GM23338 (cell line): Measurements from ENCODE around the gene GGCT. TPM values are rescaled to one million over a fixed set of nuclear protein-coding genes. Genes with fewer than 3 reads are reported as not detected.

ENCODE experiments used
- ATAC-seq: fragments of 200-7000 bp; cut with Tn5 transposase; 3 replicates; pipeline ENCODE4 v1.9.1; 2020
- DNase-seq: peaks from one replicate; pipeline ENCODE4 v3.0.0-alpha.2; 2015; ENCODE audit warnings: low spot score
- H2AFZ ChIP-seq: fragments of 200-600 bp; sonication (generic); 2 replicates; pipeline ENCODE4 v1.8.0; 2016; ENCODE audit warnings: antibody characterized with exemption, mild to moderate bottlenecking, moderate library complexity
- H3F3A ChIP-seq: fragments of 200-600 bp; sonication (generic); replicated peaks from 2 replicates; pipeline ENCODE4 v1.8.0; 2017; ENCODE audit warnings: antibody characterized with exemption, mixed run types, low read depth
- H3K27ac ChIP-seq: fragments of 200-600 bp; sonication (generic); 2 replicates; pipeline ENCODE4 v1.6.1; 2016; ENCODE audit warnings: low read depth
- H3K27me3 ChIP-seq: fragments of 200-600 bp; sonication (generic); 2 replicates; pipeline ENCODE4 v1.8.0; 2016; ENCODE audit warnings: mild to moderate bottlenecking, mixed run types, moderate library complexity; ENCODE audit not compliant: insufficient read depth
- H3K36me3 ChIP-seq: fragments of 200-600 bp; sonication (generic); 2 replicates; pipeline ENCODE4 v1.8.0; 2016; ENCODE audit warnings: mild to moderate bottlenecking; ENCODE audit not compliant: insufficient read depth
- H3K4me1 ChIP-seq: fragments of 200-600 bp; sonication (generic); 2 replicates; pipeline ENCODE4 v1.8.0; 2016; ENCODE audit warnings: mild to moderate bottlenecking, moderate library complexity; ENCODE audit not compliant: insufficient read depth
- H3K4me2 ChIP-seq: fragments of 200-600 bp; sonication (generic); 2 replicates; pipeline ENCODE4 v1.7.1; 2017; ENCODE audit warnings: mixed run types
- H3K4me3 ChIP-seq: fragments of 200-600 bp; sonication (generic); 2 replicates; pipeline ENCODE4 v1.6.1; 2016; ENCODE audit warnings: mixed run types
- H3K79me2 ChIP-seq: fragments of 200-600 bp; sonication (generic); replicated peaks from 2 replicates; pipeline ENCODE4 v1.8.0; 2017; ENCODE audit warnings: mild to moderate bottlenecking; ENCODE audit not compliant: insufficient read depth
- H3K9me2 ChIP-seq: fragments of 200-600 bp; sonication (generic); 2 replicates; pipeline ENCODE4 v1.8.0; 2017; ENCODE audit not compliant: insufficient read depth
- H4K20me1 ChIP-seq: fragments of 200-600 bp; sonication (generic); replicated peaks from 2 replicates; pipeline ENCODE4 v1.8.0; 2017; ENCODE audit warnings: mild to moderate bottlenecking; ENCODE audit not compliant: insufficient read depth
- H3K27ac Mint-ChIP-seq: 2 replicates; pipeline ENCODE4 v1.8.0; 2020; ENCODE audit warnings: inconsistent platforms, mild to moderate bottlenecking, moderate library complexity, mixed read lengths
- H3K27me3 Mint-ChIP-seq: 3 replicates; pipeline ENCODE4 v1.8.0; 2022; ENCODE audit warnings: low read depth, mild to moderate bottlenecking, moderate library complexity, mixed read lengths, inconsistent platforms; ENCODE audit not compliant: insufficient read depth, poor library complexity
- H3K36me3 Mint-ChIP-seq: 3 replicates; pipeline ENCODE4 v1.8.0; 2021; ENCODE audit warnings: low read depth, mild to moderate bottlenecking, inconsistent platforms, moderate library complexity, mixed read lengths
- H3K4me1 Mint-ChIP-seq: 3 replicates; pipeline ENCODE4 v1.8.0; 2020; ENCODE audit warnings: mild to moderate bottlenecking, inconsistent platforms, mixed read lengths
- H3K4me3 Mint-ChIP-seq: 3 replicates; pipeline ENCODE4 v1.8.0; 2021; ENCODE audit warnings: moderate library complexity, mild to moderate bottlenecking, inconsistent platforms, mixed read lengths
- H3K9me3 Mint-ChIP-seq: 3 replicates; pipeline ENCODE4 v1.8.0; 2020; ENCODE audit warnings: moderate library complexity, mild to moderate bottlenecking, inconsistent platforms, mixed read lengths
- CREB1 ChIP-seq: fragments of 250-450 bp; sonication (Bioruptor Pico); IDR thresholded peaks from 2 replicates; pipeline ENCODE4 v1.5.0; 2020; ENCODE audit warnings: low read depth, mild to moderate bottlenecking, moderate library complexity
- EZH2 ChIP-seq: fragments of 200-600 bp; sonication (generic); IDR thresholded peaks from one replicate; pipeline ENCODE4 v1.8.0; 2017; ENCODE audit warnings: antibody characterized with exemption, mild to moderate bottlenecking, low read depth; ENCODE audit not compliant: unreplicated experiment
- JUNB ChIP-seq: IDR thresholded peaks from one replicate; pipeline ENCODE4 v1.6.1; 2016; ENCODE audit warnings: antibody characterized with exemption; ENCODE audit not compliant: unreplicated experiment
- NANOG ChIP-seq: IDR thresholded peaks from 2 replicates; pipeline ENCODE4 v1.6.1; 2016; ENCODE audit warnings: antibody characterized with exemption, borderline replicate concordance
- POLR2AphosphoS5 ChIP-seq: IDR thresholded peaks from 2 replicates; pipeline ENCODE4 v1.6.1; 2016; ENCODE audit warnings: antibody characterized with exemption, low read depth
- STAT1 ChIP-seq: IDR thresholded peaks from one replicate; pipeline ENCODE4 v1.6.1; 2016; ENCODE audit warnings: antibody characterized with exemption; ENCODE audit not compliant: unreplicated experiment
- ZNF114 ChIP-seq: fragments of 250-450 bp; sonication (Bioruptor Pico); IDR thresholded peaks from 2 replicates; pipeline ENCODE4 v1.5.0; 2020; ENCODE audit warnings: mild to moderate bottlenecking, moderate library complexity
- ZNF331 ChIP-seq: fragments of 250-450 bp; sonication (Bioruptor Pico); IDR thresholded peaks from 2 replicates; pipeline ENCODE4 v1.5.0; 2020; ENCODE audit warnings: low read depth, mild to moderate bottlenecking, moderate library complexity
- polyA plus RNA-seq: library from polyadenylated mRNA; unstranded; fragments of >200 nt; fragmentation: Nextera tagmentation; extraction: Ambion mirVana; gene quantifications from 2 replicates; pipeline ENCODE4 v1.2.1, GENCODE V29; 2016
- total RNA-seq: library from RNA; depleted of rRNA; stranded (reverse); fragments of >200 nt; shearing (Covaris generic); gene quantifications from 2 replicates; pipeline ENCODE4 v1.2.3, GENCODE V29; 2014
- TF ChIP-seq, protein P1 (sequence below): IDR thresholded peaks from one replicate; pipeline ENCODE4 v1.6.1; 2018; ENCODE audit warnings: antibody characterized with exemption; ENCODE audit not compliant: unreplicated experiment
- TF ChIP-seq, protein P2 (sequence below): IDR thresholded peaks from 2 replicates; pipeline ENCODE4 v1.6.1; 2016; ENCODE audit warnings: antibody characterized with exemption
- TF ChIP-seq, protein P3 (sequence below): fragments of 250-450 bp; sonication (Bioruptor Pico); IDR thresholded peaks from 2 replicates; pipeline ENCODE4 v1.5.0; 2020; ENCODE audit warnings: mild to moderate bottlenecking, moderate library complexity

GGCT gene
- total and polyA plus RNA-seq, 2 experiments from 2014 or later, result 104 to 229 TPM

DNA sequence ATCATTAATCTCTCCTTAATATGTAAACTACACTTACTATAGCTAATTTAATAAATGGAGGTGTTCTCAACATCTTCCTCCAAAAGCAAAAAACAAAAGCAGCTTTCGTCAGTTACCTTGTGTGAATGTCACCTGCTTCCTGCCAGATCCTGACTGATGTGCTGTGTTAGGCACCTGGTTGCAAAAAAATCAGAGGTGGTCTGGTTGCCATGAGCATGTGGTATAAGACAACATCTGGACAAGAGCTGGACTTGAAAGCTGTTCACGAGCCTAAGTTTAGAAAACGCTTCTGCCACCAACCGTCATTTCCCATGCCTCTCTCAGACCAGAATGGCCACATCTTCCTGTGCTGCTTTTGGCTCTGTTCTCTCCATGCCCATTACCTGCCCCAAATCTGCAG lies 42.0 kb upstream of the GGCT start:
- H3K4me3 ChIP-seq, result no peak overlapping the region
- no peaks in the 10 kb centered on the region for H3K36me3 ChIP-seq
- H3K4me3 Mint-ChIP-seq, result no peak overlapping the region
- no peak for TF ChIP-seq ZNF114 (CRISPR knock-in tag)
- H3K9me3 Mint-ChIP-seq, result peaks cover 2% of the 10 kb centered on the region; the same call in 1 of the 3 replicates
- H3K36me3 Mint-ChIP-seq, result no peaks in the 10 kb centered on the region
- no peaks in the 10 kb centered on the region; the same call in 1 of the 2 replicates for H4K20me1 ChIP-seq
- ATAC-seq (no peak), DNase-seq (no peak)
- H3K9me2 ChIP-seq, result no peaks in the 10 kb centered on the region
- no peaks in the 10 kb centered on the region for H3K79me2 ChIP-seq
- no peak overlapping the region for H3K27ac ChIP-seq
- H2AFZ ChIP-seq, result no peak overlapping the region
- H3K4me1 Mint-ChIP-seq, result peaks cover 25% of the 10 kb centered on the region
- no peaks in the 10 kb centered on the region for H3K27me3 ChIP-seq
- H3K27me3 Mint-ChIP-seq, result peaks cover 2% of the 10 kb centered on the region
- no peak overlapping the region for H3K27ac Mint-ChIP-seq
- no peaks in the 10 kb centered on the region for H3F3A ChIP-seq
- peaks cover 8% of the 10 kb centered on the region for H3K4me1 ChIP-seq
- no peak overlapping the region for H3K4me2 ChIP-seq

DNA sequence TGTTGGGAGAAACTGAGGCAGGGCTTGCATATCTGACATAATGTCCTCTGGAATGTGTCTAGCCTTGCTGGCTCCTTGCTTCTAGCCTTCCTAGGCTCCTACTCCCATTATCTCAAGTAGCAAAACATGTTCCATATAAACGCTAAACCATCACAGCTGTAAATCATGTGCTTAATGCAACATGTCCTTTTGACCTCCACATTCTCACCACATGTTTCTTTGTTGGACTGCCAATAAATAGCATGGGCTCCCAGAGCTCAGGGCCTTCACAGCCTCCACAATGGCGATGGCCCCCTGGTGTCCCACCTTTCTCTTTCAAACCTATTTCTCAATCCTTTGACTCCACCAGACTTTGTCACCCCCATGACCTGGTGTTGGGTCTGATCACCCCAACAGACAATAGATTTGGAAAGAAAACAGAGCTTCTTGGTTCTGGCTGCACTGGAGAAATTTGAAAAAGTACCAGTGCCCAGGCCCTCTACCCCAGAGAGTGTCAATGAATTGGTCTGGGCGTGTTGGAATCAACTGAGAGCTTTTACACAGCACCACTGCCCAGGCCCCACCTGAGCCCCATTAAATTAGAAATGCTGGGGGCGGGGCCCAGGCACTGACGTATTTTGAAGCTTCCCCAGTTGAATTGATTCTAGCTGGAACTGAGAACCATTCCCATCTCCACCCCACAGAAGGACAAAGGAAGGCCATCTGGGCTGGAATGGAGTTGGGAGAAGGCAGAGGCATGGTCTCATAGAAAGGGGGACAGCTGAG lies 41.3 kb upstream of the GGCT start:
- H3K27ac ChIP-seq, result no peak overlapping the region
- TF ChIP-seq ZNF114 (CRISPR knock-in tag) (no peak), STAT1 (no peak), EZH2 (no peak), JUNB (no peak), POLR2AphosphoS5 (no peak), ZNF331 (CRISPR knock-in tag) (no peak), CREB1 (no peak), NANOG (no peak)
- TF ChIP-seq, protein P1, sequence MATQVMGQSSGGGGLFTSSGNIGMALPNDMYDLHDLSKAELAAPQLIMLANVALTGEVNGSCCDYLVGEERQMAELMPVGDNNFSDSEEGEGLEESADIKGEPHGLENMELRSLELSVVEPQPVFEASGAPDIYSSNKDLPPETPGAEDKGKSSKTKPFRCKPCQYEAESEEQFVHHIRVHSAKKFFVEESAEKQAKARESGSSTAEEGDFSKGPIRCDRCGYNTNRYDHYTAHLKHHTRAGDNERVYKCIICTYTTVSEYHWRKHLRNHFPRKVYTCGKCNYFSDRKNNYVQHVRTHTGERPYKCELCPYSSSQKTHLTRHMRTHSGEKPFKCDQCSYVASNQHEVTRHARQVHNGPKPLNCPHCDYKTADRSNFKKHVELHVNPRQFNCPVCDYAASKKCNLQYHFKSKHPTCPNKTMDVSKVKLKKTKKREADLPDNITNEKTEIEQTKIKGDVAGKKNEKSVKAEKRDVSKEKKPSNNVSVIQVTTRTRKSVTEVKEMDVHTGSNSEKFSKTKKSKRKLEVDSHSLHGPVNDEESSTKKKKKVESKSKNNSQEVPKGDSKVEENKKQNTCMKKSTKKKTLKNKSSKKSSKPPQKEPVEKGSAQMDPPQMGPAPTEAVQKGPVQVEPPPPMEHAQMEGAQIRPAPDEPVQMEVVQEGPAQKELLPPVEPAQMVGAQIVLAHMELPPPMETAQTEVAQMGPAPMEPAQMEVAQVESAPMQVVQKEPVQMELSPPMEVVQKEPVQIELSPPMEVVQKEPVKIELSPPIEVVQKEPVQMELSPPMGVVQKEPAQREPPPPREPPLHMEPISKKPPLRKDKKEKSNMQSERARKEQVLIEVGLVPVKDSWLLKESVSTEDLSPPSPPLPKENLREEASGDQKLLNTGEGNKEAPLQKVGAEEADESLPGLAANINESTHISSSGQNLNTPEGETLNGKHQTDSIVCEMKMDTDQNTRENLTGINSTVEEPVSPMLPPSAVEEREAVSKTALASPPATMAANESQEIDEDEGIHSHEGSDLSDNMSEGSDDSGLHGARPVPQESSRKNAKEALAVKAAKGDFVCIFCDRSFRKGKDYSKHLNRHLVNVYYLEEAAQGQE, result no peak
- TF ChIP-seq, protein P2, sequence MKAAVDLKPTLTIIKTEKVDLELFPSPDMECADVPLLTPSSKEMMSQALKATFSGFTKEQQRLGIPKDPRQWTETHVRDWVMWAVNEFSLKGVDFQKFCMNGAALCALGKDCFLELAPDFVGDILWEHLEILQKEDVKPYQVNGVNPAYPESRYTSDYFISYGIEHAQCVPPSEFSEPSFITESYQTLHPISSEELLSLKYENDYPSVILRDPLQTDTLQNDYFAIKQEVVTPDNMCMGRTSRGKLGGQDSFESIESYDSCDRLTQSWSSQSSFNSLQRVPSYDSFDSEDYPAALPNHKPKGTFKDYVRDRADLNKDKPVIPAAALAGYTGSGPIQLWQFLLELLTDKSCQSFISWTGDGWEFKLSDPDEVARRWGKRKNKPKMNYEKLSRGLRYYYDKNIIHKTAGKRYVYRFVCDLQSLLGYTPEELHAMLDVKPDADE, result no peak
- TF ChIP-seq, protein P3, sequence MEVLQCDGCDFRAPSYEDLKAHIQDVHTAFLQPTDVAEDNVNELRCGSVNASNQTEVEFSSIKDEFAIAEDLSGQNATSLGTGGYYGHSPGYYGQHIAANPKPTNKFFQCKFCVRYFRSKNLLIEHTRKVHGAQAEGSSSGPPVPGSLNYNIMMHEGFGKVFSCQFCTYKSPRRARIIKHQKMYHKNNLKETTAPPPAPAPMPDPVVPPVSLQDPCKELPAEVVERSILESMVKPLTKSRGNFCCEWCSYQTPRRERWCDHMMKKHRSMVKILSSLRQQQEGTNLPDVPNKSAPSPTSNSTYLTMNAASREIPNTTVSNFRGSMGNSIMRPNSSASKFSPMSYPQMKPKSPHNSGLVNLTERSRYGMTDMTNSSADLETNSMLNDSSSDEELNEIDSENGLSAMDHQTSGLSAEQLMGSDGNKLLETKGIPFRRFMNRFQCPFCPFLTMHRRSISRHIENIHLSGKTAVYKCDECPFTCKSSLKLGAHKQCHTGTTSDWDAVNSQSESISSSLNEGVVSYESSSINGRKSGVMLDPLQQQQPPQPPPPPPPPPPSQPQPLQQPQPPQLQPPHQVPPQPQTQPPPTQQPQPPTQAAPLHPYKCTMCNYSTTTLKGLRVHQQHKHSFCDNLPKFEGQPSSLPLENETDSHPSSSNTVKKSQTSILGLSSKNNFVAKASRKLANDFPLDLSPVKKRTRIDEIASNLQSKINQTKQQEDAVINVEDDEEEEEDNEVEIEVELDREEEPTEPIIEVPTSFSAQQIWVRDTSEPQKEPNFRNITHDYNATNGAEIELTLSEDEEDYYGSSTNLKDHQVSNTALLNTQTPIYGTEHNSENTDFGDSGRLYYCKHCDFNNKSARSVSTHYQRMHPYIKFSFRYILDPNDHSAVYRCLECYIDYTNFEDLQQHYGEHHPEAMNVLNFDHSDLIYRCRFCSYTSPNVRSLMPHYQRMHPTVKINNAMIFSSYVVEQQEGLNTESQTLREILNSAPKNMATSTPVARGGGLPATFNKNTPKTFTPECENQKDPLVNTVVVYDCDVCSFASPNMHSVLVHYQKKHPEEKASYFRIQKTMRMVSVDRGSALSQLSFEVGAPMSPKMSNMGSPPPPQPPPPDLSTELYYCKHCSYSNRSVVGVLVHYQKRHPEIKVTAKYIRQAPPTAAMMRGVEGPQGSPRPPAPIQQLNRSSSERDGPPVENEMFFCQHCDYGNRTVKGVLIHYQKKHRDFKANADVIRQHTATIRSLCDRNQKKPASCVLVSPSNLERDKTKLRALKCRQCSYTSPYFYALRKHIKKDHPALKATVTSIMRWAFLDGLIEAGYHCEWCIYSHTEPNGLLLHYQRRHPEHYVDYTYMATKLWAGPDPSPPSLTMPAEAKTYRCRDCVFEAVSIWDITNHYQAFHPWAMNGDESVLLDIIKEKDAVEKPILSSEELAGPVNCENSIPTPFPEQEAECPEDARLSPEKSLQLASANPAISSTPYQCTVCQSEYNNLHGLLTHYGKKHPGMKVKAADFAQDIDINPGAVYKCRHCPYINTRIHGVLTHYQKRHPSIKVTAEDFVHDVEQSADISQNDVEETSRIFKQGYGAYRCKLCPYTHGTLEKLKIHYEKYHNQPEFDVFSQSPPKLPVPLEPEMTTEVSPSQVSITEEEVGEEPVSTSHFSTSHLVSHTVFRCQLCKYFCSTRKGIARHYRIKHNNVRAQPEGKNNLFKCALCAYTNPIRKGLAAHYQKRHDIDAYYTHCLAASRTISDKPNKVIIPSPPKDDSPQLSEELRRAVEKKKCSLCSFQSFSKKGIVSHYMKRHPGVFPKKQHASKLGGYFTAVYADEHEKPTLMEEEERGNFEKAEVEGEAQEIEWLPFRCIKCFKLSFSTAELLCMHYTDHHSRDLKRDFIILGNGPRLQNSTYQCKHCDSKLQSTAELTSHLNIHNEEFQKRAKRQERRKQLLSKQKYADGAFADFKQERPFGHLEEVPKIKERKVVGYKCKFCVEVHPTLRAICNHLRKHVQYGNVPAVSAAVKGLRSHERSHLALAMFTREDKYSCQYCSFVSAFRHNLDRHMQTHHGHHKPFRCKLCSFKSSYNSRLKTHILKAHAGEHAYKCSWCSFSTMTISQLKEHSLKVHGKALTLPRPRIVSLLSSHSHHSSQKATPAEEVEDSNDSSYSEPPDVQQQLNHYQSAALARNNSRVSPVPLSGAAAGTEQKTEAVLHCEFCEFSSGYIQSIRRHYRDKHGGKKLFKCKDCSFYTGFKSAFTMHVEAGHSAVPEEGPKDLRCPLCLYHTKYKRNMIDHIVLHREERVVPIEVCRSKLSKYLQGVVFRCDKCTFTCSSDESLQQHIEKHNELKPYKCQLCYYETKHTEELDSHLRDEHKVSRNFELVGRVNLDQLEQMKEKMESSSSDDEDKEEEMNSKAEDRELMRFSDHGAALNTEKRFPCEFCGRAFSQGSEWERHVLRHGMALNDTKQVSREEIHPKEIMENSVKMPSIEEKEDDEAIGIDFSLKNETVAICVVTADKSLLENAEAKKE (CRISPR knock-in tag), result no peak
- H3K36me3 Mint-ChIP-seq, result no peaks in the 10 kb centered on the region
- H3K4me1 Mint-ChIP-seq, result peaks cover 25% of the 10 kb centered on the region
- no peaks in the 10 kb centered on the region; the same call in 1 of the 2 replicates for H4K20me1 ChIP-seq
- H3K4me3 ChIP-seq, result no peak overlapping the region
- no peak overlapping the region for H3K4me3 Mint-ChIP-seq
- no peaks in the 10 kb centered on the region for H3K79me2 ChIP-seq
- no peak overlapping the region for H2AFZ ChIP-seq
- no peaks in the 10 kb centered on the region for H3K9me2 ChIP-seq
- no peak overlapping the region for H3K4me2 ChIP-seq
- H3K9me3 Mint-ChIP-seq, result peaks cover 2% of the 10 kb centered on the region; the same call in 1 of the 3 replicates
- H3K36me3 ChIP-seq, result no peaks in the 10 kb centered on the region
- H3K27me3 Mint-ChIP-seq, result peaks cover 2% of the 10 kb centered on the region
- no peaks in the 10 kb centered on the region for H3F3A ChIP-seq
- peaks cover 8% of the 10 kb centered on the region for H3K4me1 ChIP-seq
- DNase-seq (no peak), ATAC-seq (no peak)
- 0 out of 2 replicates have a peak overlapping the region, but pooled peaks have one; percentile 14 for H3K27ac Mint-ChIP-seq
- H3K27me3 ChIP-seq, result no peaks in the 10 kb centered on the region
